HepG2 (cell line): ENCODE measurements around the gene RAB5B. TPM values are rescaled to one million over a fixed set of nuclear protein-coding genes. Genes with fewer than 3 reads are reported as not detected.
A peak's percentile ranks its signal among the peaks of the same experiment; 100 is the strongest.

ENCODE experiments used
- AFF4 ChIP-seq: sonication (generic); formaldehyde crosslinking; IDR thresholded peaks from 2 replicates; pipeline ENCODE4 v1.4.0; 2020; ENCODE audit warnings: missing genetic modification reagents
- AGO1 ChIP-seq: fragments of 200-400 bp; formaldehyde crosslinking; IDR thresholded peaks from 2 replicates; pipeline ENCODE4 v1.6.1; 2017; ENCODE audit warnings: mild to moderate bottlenecking, low read depth, low read length, moderate library complexity; ENCODE audit not compliant: poor library complexity, severe bottlenecking
- DZIP1 ChIP-seq: sonication (generic); formaldehyde crosslinking; IDR thresholded peaks from 2 replicates; pipeline ENCODE4 v1.5.0; 2020; ENCODE audit warnings: mild to moderate bottlenecking, missing genetic modification reagents
- EHMT2 ChIP-seq: fragments of 200-600 bp; sonication (generic); IDR thresholded peaks from 2 replicates; pipeline ENCODE4 v1.7.0; 2017; ENCODE audit warnings: antibody characterized with exemption, low read depth, low read length, borderline replicate concordance
- MTA3 ChIP-seq: sonication (generic); formaldehyde crosslinking; IDR thresholded peaks from 2 replicates; pipeline ENCODE4 v1.4.0; 2020; ENCODE audit warnings: missing genetic modification reagents
- NCOR1 ChIP-seq: fragments of 200-600 bp; sonication (generic); IDR thresholded peaks from 2 replicates; pipeline ENCODE4 v1.7.0; 2017; ENCODE audit warnings: antibody characterized with exemption, low read length, borderline replicate concordance
- NFAT5 ChIP-seq: sonication (generic); formaldehyde crosslinking; IDR thresholded peaks from 2 replicates; pipeline ENCODE4 v1.4.0; 2020; ENCODE audit warnings: missing genetic modification reagents
- RAD21 ChIP-seq: fragments of 450-650 bp; formaldehyde crosslinking; IDR thresholded peaks from 2 replicates; pipeline ENCODE4 v1.5.0; 2020; ENCODE audit warnings: mild to moderate bottlenecking
- RFXANK ChIP-seq: IDR thresholded peaks from 2 replicates; pipeline ENCODE4 v1.6.1; 2016
- ZBTB2 ChIP-seq: sonication (generic); formaldehyde crosslinking; IDR thresholded peaks from 2 replicates; pipeline ENCODE4 v1.8.0; 2022; ENCODE audit warnings: low read depth, missing genetic modification reagents
- polyA plus RNA-seq, 8 experiments: library from polyadenylated mRNA; depleted of rRNA in 3 of 8; stranded (reverse) in 7 of 8; unstranded in 1 of 8; fragments of >200 nt; fragmentation: Illumina TruSeq in 4 of 8; extraction: Trizol in 4 of 8; gene quantifications; 2 replicates each; pipeline versions ENCODE4 v1.2.1 to v1.2.3, GENCODE V29; 2011 to 2016; ENCODE audit warnings: low read depth in 4 of 8, missing spikeins in 1 of 8, mixed read lengths in 1 of 8; ENCODE audit not compliant: insufficient read depth in 1 of 8
- total RNA-seq, 5 experiments: library from RNA; depleted of rRNA; stranded (reverse); fragments of >200 nt; fragmentation: Illumina TruSeq; extraction: Trizol; gene quantifications; 2 replicates each; pipeline ENCODE4 v1.2.3, GENCODE V29; 2016; ENCODE audit warnings: low read depth in 1 of 5

RAB5B gene
- total and polyA plus RNA-seq, 2 of the 13 experiments (the other 11 are each of a cell fraction or from before 2014, with no cell fraction given): 26.0 to 68.3 TPM

GRCh38 chr12:55926738-55927587 lies 46.9 kb upstream of the RAB5B start (continued):
- TF ChIP-seq DZIP1 (CRISPR knock-in tag) (0 out of 2 replicates have a peak, but pooled peaks have one; percentile 8), EHMT2 (no peak), MTA3 (CRISPR knock-in tag) (no peak), AGO1 (no peak), AFF4 (CRISPR knock-in tag) (no peak), RAD21 (CRISPR knock-in tag) (no peak), NCOR1 (peak; percentile 30; the same call in 1 of the 2 replicates), NFAT5 (CRISPR knock-in tag) (no peak; the same call in 1 of the 2 replicates), ZBTB2 (CRISPR knock-in tag) (peak; percentile 99), RFXANK (CRISPR knock-in tag) (no peak)
